Effector memory CD8-positive, alpha-beta T cell (primary cell): ENCODE data around the gene F2RL3.

Experiments
- ATAC-seq: fragments of 150-1000 bp; cut with Tn5 transposase; replicated peaks from 2 replicates; pipeline ENCODE4 v1.10.0; 2021; ENCODE audit warnings: mild to moderate bottlenecking, moderate library complexity
- DNase-seq, 3 experiments: peaks; one replicate each; pipeline ENCODE4 v3.0.0; 2021
- H3K27ac Mint-ChIP-seq, 2 donors: one replicate each; pipeline ENCODE4 v1.8.0; 2022; ENCODE audit warnings: mild to moderate bottlenecking in 2 of 2, mixed read lengths in 2 of 2, moderate library complexity in 2 of 2
- H3K27me3 Mint-ChIP-seq, 2 donors: one replicate each; pipeline ENCODE4 v1.8.0; 2022; ENCODE audit warnings: mixed read lengths in 2 of 2
- H3K36me3 Mint-ChIP-seq: one replicate; pipeline ENCODE4 v1.8.0; 2022; ENCODE audit warnings: mild to moderate bottlenecking, moderate library complexity, mixed read lengths; ENCODE audit not compliant: insufficient read depth
- H3K4me1 Mint-ChIP-seq, 2 donors: one replicate each; pipeline ENCODE4 v1.8.0; 2022; ENCODE audit warnings: low read depth in 2 of 2, mixed read lengths in 2 of 2
- H3K4me3 Mint-ChIP-seq, 2 donors: one replicate each; pipeline ENCODE4 v1.8.0; 2022; ENCODE audit warnings: mild to moderate bottlenecking in 2 of 2, mixed read lengths in 2 of 2, moderate library complexity in 2 of 2
- H3K9me3 Mint-ChIP-seq, 2 donors: one replicate each; pipeline ENCODE4 v1.8.0; 2022; ENCODE audit warnings: mixed read lengths in 2 of 2

F2RL3 gene

DNA sequence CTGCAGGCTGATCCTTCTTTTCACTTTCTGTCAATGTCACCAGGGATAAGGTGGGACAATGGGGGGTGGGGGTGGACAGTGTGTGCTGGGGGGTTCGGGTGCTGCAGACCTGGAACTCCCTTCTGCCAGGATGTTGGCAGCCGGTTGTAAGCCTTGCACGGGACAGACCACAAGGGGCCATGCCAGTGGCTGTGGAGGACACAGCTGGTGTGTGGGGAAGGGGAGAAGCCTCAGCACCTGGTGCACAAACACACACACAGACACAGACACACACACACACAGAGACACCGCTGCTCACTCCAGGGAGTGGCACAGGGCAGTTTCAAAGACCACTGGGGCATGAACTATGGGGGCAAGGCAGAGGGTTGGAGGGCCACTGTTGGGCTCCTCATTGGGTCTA is 3.6 kb downstream of the F2RL3 start:
- H3K36me3 Mint-ChIP-seq, result peaks cover 7% of the 10 kb centered on the region

DNA sequence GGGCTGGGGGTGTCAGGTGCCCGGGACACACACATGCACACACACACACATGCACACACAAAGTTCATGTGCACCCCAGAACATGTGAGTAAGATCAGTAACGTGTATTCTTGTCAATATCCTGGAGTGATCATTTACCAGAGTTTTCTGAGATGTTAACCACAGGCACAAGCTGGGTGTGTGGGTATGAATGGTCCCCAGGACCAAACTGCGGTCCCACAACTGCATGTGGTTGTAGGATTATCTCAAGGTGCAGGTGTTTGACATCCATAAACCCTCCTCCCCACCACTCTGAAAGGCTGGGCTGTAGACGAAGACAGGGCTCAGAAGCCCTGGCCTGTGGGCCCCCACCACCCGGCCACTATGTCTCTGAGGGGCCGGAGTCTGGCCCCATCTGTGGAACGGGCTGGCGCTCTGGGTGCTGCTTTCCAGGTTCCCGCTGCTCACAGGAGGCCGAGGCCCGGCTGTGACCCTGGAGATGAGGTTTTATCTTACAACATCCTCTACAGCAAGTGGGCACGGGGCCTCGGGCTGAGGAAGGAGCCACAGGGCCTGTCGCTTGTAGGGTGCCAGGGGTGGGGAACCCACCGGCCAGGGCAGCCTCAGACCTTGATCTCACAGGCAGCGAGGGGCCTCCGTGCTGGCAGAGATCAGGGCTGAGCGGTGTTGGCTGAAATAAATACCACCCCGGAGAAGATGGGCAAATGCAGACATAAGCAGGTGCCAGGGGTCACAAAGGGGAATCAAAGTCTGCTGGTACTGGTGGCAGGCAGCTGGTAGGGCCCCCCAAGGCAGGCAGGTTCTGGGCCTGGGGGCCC is 4.3 kb downstream of the F2RL3 start:
- ATAC-seq, result no peak
- no peak overlapping the region for H3K27ac Mint-ChIP-seq
- H3K9me3 Mint-ChIP-seq, result no peaks in the 10 kb centered on the region
- peak overlapping the region in 1 of 2 donors; percentile 14 for H3K4me3 Mint-ChIP-seq
- peaks cover 10% of the 10 kb centered on the region for H3K36me3 Mint-ChIP-seq
- H3K4me1 Mint-ChIP-seq, result peaks cover 4 to 8% of the 10 kb centered on the region in 2 donors
- no peak for DNase-seq
- peaks cover 14 to 20% of the 10 kb centered on the region in 2 donors for H3K27me3 Mint-ChIP-seq

More for the DNA sequence above, 3.6 kb downstream of the F2RL3 start:
- ATAC-seq (no peak), DNase-seq (no peak)
- peaks cover 19 to 20% of the 10 kb centered on the region in 2 donors for H3K27me3 Mint-ChIP-seq
- no peak overlapping the region for H3K27ac Mint-ChIP-seq
- H3K9me3 Mint-ChIP-seq, result no peaks in the 10 kb centered on the region
- no peak overlapping the region for H3K4me3 Mint-ChIP-seq
- peaks cover 4 to 8% of the 10 kb centered on the region in 2 donors for H3K4me1 Mint-ChIP-seq

DNA sequence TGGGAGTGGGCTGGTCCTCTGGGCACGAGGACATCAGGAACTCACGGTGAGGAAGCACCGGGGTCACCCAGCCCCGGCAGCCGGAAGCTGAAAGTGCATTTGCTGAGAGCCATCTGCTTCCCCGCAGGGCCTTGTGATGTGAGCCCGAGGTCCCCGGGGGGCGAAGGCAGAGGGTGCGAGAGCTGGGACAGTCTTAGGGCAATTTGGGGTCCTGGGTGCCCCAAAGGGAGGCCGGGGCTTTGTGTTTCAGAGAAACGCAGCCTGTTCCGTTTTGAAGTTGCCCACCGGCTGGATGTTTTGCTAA is 4.8 kb downstream of the F2RL3 start:
- Mint-ChIP-seq H3K27me3 (peaks cover 9 to 20% of the 10 kb centered on the region in 2 donors), H3K27ac (no peak overlapping the region), H3K9me3 (no peaks in the 10 kb centered on the region), H3K4me3 (peak overlapping the region in 1 of 2 donors; percentile 14), H3K4me1 (peaks cover 4 to 8% of the 10 kb centered on the region in 2 donors), H3K36me3 (peaks cover 15% of the 10 kb centered on the region)
- no peak for ATAC-seq
- no peak for DNase-seq

DNA sequence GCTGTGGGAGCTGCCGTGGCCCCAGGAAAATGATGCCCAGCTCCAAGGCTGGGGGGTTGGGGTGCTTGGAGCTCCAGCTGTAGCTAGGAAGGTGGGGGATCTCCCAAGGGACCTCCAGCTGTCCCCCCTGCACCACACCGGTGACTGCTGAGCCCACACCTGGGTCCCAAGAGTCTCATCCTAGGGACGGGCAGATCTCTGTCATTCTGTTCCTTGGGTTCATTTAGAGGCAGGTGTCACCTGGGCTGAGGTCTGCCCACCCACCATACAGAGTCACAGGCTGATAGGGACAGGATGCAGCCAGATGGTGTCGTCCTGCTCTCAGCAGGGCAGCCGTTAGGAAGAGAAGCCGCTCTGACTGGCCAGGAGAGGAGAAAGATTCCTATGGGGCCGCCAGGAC is 5.3 kb downstream of the F2RL3 start:
- Mint-ChIP-seq H3K4me1 (peaks cover 4 to 7% of the 10 kb centered on the region in 2 donors), H3K27ac (no peak overlapping the region), H3K27me3 (peaks cover 4 to 20% of the 10 kb centered on the region in 2 donors), H3K4me3 (no peak overlapping the region), H3K9me3 (no peaks in the 10 kb centered on the region), H3K36me3 (peaks cover 16% of the 10 kb centered on the region)
- no peak for ATAC-seq
- DNase-seq, result no peak

DNA sequence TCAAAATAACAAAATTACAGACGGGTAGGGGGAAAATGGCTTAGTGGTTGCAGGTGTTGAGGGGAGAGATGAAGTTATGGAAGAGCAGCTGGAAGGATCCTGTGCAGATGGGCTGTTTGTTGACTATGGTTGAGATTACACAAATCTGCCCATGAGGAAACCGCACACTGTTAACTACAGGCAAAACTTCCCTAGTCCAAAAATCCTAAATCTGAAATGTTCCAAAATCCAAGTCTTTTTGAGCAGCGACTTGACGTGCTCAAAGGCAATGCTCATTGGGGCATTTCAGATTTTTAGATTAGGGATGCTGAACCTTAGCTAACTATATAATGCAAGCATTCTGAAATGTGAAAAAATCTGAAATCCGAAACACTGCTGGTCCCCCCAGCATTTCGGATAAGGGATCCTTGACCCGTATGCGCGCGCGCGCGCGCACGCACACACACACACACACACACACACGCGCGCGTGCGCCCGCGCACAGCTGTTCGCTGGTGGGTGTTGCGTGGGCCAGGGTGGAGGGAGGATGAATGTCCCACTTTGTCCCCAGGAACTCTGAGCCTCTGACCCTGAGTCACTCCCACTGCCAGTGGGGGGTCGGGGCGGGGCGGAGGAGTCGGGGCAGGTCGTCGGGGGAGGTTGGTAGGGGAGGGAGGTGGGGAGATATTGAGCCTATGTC is 6.8 kb downstream of the F2RL3 start:
- H3K27ac Mint-ChIP-seq, result peak overlapping the region in 1 of 2 donors; percentile 2
- ATAC-seq (no peak), DNase-seq (no peak)
- peaks cover 0 to 16% of the 10 kb centered on the region in 2 donors for H3K27me3 Mint-ChIP-seq
- H3K9me3 Mint-ChIP-seq, result no peaks in the 10 kb centered on the region
- H3K4me1 Mint-ChIP-seq, result peaks cover 4 to 17% of the 10 kb centered on the region in 2 donors
- peaks cover 16% of the 10 kb centered on the region for H3K36me3 Mint-ChIP-seq
- H3K4me3 Mint-ChIP-seq, result peak overlapping the region; percentile 25 to 59

DNA sequence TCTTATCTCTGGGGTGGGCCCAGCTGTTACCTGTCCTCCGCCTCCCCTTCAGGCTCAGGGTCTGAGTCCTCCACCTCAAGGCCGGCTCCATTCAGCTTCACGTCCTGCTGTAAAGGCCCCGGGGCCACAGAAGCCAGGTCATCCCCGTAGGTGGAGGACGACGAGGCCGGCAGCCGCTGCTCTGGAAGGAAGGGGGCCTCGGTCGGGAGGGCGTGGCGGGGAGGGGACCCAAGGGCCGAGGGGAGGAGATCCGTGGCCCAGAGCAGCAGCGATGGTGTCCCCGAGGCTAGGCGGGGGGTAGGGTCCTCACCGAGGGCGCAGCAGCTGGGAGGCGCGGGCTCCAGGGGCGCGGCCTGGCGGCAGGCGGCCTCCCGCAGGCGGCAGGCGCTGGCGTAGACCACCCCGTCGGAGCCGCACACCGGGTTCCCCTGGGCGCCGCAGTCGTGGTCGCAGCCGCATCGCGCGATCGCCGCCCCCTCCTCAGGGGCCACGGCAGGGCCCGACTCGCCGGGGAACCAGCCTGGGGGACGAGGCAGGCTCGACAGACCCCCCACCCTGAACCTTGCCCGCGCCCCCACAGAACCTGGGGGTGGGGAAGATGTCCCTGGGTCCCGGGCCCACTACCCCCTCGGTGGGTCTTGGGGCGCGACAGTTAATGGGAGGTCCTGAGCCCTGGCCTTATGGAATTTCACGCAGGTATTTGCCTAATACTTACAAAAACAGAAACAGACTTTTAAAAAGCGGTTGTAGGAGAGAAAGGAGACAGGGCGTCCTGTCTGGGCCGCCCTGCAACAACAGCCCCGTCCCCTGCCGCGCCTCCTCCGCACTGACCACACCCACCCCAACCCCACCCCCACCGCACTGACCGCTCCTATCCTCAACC is 7.6 kb downstream of the F2RL3 start:
- H3K4me1 Mint-ChIP-seq, result peaks cover 4 to 17% of the 10 kb centered on the region in 2 donors

DNA sequence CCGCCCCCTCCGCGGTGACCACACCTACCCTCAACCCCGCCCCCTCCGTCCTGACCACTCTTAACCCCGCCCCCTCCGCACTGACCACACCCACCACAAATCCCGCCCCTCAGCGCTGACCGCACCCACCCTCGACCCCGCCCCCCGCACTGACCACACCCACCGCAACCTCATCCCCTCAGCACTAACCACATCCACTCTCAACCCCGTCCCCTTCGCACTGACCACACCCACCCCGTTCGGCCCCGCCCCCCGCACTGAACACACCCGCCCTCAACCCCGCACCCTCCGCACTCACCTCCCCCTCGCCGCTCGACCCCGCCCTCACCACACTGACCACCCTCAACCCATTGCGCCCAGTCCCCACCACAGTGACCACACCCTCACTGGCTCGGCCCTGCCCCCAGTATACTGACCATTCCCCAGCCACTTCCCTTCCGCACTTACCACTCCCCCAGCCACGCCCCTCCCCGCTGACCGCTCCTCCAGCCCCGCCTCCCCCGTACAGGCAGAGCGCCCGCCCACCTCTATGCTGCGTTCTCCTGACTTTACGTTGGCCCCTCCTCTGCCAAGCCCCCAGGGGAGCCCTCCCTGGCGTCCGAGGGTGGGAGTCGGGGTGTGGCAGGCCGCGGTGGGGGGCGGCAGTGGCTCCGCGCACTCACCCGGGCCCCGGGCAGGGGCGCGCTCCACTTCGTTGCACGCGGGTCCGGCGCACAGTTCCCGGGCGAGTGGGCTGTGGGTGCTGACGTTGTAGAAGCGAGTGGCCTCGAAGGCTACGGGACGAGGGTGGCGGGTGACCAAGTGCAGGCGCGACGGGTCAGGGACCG is 8.4 kb downstream of the F2RL3 start:
- peak; percentile 34 to 58 (median 52) for DNase-seq
- H3K4me1 Mint-ChIP-seq, result peaks cover 4 to 17% of the 10 kb centered on the region in 2 donors
- ATAC-seq, result peak; percentile 63
- H3K36me3 Mint-ChIP-seq, result peaks cover 16% of the 10 kb centered on the region
- no peaks in the 10 kb centered on the region for H3K9me3 Mint-ChIP-seq
- peak overlapping the region; percentile 68 to 79 for H3K4me3 Mint-ChIP-seq
- peaks cover 0 to 14% of the 10 kb centered on the region in 2 donors for H3K27me3 Mint-ChIP-seq
- peak overlapping the region in 1 of 2 donors; percentile 55 for H3K27ac Mint-ChIP-seq

More for the DNA sequence above, 7.6 kb downstream of the F2RL3 start:
- Mint-ChIP-seq H3K27ac (peak overlapping the region in 1 of 2 donors; percentile 55), H3K36me3 (peaks cover 16% of the 10 kb centered on the region), H3K4me3 (peak overlapping the region; percentile 68 to 79), H3K27me3 (peaks cover 0 to 16% of the 10 kb centered on the region in 2 donors), H3K9me3 (no peaks in the 10 kb centered on the region)
- peak in 1 of 3 experiments; percentile 22 for DNase-seq
- ATAC-seq, result peak; percentile 53

DNA sequence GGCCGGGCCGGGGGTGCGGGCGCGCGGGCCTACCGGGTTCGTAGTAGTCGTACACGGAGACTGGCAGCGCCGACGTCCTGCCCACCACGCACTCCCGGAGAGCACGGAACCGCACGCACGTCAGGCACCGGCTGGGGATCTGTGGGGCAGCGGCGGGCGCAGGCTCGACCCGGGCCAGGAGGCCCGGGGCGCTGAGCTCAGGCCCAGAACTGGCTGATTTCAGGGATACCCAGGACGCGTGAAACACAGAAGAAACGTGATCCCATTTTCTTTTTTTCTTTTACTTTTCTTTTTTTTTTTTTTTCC is 9.0 kb downstream of the F2RL3 start:
- Mint-ChIP-seq H3K27ac (peak overlapping the region; percentile 74 to 90), H3K27me3 (peaks cover 0 to 8% of the 10 kb centered on the region in 2 donors), H3K4me3 (peak overlapping the region; percentile 68 to 79), H3K4me1 (peaks cover 4 to 17% of the 10 kb centered on the region in 2 donors), H3K9me3 (no peaks in the 10 kb centered on the region), H3K36me3 (peaks cover 16% of the 10 kb centered on the region)
- ATAC-seq, result peak; percentile 31
- peak in 1 of 3 experiments; percentile 12 for DNase-seq

DNA sequence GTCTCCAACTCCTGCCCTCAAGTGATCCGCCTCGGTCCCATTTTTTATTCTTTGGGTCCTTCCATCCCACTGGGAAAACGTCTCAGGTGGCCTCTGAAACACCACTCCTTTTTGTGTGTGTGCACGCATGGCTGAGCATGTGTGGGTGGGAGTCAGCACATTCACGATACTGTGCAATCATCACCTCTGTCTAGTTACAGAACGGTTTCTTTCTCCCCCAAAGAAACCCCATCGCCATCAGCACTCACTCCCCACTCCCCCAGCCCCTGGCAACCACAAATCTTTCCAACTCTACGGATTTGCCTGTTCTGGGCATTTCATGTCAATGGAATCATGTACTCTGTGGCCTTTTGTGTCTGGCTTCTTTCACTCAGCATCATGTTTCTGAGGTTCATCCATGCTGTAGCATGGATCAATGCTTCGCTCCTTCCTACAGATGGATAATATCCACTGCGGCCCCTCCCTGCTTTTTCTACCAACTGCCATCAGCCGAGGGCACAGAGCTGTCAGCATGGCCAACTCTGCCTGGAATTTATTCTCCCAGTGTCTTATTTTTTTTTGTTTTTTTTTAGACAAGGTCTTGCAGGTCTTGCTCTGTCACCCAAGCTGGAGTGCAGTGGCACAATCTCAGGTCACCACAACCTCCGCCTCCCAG is 9.7 kb downstream of the F2RL3 start:
- H3K9me3 Mint-ChIP-seq, result no peaks in the 10 kb centered on the region
- DNase-seq, result no peak
- H3K4me1 Mint-ChIP-seq, result peaks cover 4 to 17% of the 10 kb centered on the region in 2 donors
- H3K4me3 Mint-ChIP-seq, result peak overlapping the region; percentile 68 to 79
- peaks cover 0 to 8% of the 10 kb centered on the region in 2 donors for H3K27me3 Mint-ChIP-seq
- peak overlapping the region; percentile 74 to 90 for H3K27ac Mint-ChIP-seq
- no peak for ATAC-seq
- peaks cover 16% of the 10 kb centered on the region for H3K36me3 Mint-ChIP-seq

DNA sequence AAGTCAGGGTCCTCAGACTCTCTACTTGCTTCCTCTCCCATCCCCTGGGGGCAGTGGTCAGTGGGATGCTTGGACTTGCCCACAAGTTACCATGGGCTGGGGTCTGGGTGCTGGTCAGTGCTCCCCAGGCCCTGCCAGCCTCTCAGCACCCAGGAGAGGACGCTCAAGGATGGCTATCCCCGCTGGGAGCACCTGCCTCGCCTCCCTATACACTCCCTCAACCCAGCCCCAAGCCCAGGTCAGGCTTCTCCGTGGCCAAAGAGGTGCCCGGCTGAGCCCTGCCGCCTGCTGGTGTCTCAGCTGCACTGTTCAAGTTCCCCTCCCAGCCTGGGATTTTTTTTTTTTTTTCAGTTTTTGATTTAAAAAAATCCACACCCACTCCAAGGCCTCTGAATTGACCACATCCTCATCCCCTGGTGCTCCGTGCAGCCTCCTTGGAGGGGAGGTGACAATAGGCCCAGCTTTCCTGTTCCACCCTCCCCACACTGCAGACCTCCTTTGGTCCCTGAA is 10.8 kb downstream of the F2RL3 start:
- ATAC-seq, result peak; percentile 16
- H3K27ac Mint-ChIP-seq, result no peak overlapping the region
- peaks cover 0 to 8% of the 10 kb centered on the region in 2 donors for H3K27me3 Mint-ChIP-seq
- peaks cover 4 to 15% of the 10 kb centered on the region in 2 donors for H3K4me1 Mint-ChIP-seq
- peak overlapping the region; percentile 31 to 48 for H3K4me3 Mint-ChIP-seq
- H3K36me3 Mint-ChIP-seq, result peaks cover 16% of the 10 kb centered on the region
- DNase-seq, result no peak
- H3K9me3 Mint-ChIP-seq, result no peaks in the 10 kb centered on the region

DNA sequence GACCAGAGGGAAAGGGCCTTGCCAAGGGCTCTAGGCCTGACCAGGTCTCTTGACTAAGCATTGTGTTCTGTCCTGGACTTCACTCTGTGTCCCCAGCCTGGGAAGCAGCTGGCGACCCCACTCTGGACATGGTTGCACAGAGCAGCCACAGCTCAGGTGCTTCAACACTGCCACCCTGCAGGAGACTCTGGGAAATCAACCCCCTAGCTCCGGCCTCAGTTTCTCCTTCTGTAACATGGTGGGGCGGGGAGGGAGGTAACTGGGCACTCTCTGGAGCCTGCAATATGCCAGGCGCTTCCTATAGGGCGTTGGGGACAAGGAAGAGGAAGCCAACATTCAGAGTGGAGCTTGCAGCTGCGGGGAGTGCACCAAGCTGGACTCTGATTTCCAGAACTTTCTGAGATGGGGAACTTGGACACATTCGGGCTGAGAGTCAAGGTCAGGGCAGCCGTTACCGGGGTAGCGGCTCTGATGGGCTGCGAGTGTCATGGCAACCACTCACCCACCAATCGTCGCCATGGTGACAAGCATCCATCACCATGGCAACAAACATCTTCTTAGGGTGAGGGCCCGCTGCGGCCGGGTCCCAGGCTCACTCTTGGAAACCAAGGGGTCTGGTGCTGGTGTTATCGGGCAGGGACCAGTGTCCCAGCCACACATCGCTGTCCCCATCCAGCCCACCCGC is 12.8 kb downstream of the F2RL3 start:
- H3K4me3 Mint-ChIP-seq, result no peak overlapping the region
- H3K36me3 Mint-ChIP-seq, result peaks cover 14% of the 10 kb centered on the region
- DNase-seq, result no peak
- no peaks in the 10 kb centered on the region for H3K27me3 Mint-ChIP-seq
- no peak for ATAC-seq
- no peak overlapping the region for H3K27ac Mint-ChIP-seq
- peaks cover 2 to 15% of the 10 kb centered on the region in 2 donors for H3K4me1 Mint-ChIP-seq
- no peaks in the 10 kb centered on the region for H3K9me3 Mint-ChIP-seq

DNA sequence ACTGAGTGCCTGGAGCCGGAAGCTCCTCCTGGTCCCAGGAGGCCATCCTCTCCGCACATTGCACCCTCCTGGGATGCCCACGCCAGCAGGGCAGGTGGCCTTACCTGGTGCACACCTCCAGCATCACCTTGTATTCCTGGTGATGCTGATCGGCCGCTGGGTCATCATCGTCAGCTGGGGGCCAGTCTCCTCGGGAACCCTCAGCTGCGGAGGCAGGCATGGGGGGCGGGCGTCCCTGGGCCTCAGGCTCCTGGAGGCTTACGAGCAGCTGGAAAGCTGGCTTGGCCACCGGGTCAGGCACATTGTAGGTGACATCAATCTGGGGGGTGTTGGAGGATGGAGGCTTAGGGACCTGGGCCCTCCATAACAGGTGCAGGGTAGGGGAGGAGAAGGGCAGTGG is 13.7 kb downstream of the F2RL3 start:
- ATAC-seq, result no peak
- no peaks in the 10 kb centered on the region for H3K27me3 Mint-ChIP-seq
- no peak overlapping the region for H3K27ac Mint-ChIP-seq
- no peaks in the 10 kb centered on the region for H3K9me3 Mint-ChIP-seq
- peaks cover 9% of the 10 kb centered on the region for H3K36me3 Mint-ChIP-seq
- no peak overlapping the region for H3K4me3 Mint-ChIP-seq
- H3K4me1 Mint-ChIP-seq, result peaks cover 0 to 15% of the 10 kb centered on the region in 2 donors
- DNase-seq, result no peak
